Inflammatory macrophage treated with lipopolysaccharide for 4 hours (primary cell): ENCODE results near the gene LIG4.
"Not testable (repeated sequence)": the region's sequence is repeated elsewhere in the genome, so short reads cannot be mapped to it uniquely, and the experiment has no call there.

Source experiments
- DNase-seq: peaks from one replicate; pipeline ENCODE4 v3.0.0-alpha.2; 2020

LIG4 gene

GRCh38 chr13:108215436-108215835 is at the start of gene LIG4:
LIG4 (minus strand) TSS chr13:108215536; CDS start chr13:108211268, 4,268 bp downstream.
- peak; percentile 93 for DNase-seq

DNA sequence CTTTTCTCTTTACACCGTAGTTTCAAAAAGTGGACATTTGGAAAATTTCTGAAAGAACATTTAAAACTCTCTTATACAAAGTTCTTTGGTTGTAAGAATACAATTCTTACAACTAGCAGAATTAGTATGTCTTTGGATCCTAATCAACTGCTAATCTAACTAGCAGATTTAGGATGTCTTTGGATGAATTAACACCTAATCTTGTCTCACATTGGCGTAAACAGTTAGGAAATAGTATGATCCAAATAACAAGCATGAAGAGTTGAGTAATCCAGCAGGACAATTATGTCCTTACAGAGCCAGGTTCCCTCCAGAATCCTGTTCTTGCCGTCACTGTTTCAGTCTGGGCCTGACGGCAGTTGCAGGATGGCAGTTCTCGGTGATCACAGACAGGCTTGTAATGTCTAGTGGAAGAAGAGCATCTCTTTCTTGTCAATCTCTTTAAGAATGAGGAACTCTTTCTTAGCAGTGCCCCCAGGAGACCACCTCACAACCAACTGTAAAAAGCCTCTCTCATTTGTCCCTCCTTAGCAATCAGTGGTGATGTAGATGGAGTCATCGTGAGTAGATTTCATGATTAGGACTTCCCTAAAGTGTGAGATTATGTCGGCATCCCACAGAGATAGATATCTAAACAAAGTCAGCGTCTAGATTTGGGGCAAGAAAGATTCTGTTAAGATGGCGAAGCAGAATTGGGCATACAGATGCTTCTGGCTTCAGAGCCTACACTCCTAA is 48.5 kb upstream of the LIG4 start:
- no peak for DNase-seq

DNA sequence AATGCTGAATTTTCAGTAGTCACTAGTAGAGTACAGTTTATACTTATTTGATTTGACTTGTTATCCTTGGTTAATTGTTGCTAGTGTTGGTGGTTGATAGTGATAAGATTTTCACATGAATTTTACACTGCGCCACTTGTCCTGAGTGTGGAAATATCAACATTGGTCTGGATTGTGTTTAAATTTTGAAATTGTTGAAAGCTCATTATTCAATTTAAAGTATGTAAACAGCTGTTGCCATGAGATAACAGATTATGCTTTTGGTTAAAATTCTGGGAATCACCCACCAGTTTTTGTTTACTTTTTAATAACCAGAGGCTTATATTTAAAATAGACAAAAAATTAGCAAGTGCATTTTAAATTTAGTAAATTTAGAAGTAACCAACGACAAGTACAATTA is 41.9 kb upstream of the LIG4 start:
- no peak for DNase-seq

DNA sequence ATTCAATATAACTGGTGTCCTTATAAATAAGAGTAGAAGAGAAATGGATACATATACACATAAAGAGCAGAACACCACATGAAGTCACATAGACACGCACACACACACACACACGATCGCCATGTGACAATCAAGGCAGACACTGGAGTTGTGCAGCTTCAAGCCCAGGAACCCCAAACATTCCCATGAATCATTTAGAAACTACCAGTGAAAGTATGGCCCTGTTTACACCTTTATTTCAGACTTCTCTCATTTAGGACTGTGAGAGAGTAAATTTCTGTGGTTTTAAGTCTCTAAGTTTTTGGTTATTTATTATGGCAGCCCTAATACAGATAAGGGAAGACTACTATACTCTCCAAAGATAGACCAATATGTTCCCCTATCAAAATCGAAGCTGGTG is 33.8 kb upstream of the LIG4 start:
- no peak for DNase-seq

DNA sequence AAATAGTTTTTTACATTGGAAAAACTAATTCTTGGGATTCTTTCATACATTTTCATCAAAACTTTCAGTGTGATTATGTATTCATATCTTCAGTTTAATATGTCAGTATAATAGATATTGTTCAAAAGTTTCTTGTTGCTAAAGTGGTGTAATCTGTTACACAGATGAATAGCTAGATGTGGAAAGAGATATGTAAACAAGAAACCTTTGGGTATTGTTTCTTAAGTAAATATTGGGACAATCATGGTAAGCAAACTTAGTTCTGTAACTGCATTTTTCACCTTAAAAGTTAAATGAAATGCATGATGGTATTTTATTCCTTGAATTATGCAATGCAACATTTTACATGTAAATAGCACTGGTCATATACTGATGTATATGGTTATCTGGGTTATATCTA is 15.0 kb upstream of the LIG4 start:
- no peak for DNase-seq

- DNase-seq = peak; percentile 59
Observed at GRCh38 chr13:108227651-108228272, 12.4 kb upstream of the LIG4 start.

GRCh38 chr13:108226184-108226583 is 10.8 kb upstream of the LIG4 start:
- DNase-seq = no peak

DNA sequence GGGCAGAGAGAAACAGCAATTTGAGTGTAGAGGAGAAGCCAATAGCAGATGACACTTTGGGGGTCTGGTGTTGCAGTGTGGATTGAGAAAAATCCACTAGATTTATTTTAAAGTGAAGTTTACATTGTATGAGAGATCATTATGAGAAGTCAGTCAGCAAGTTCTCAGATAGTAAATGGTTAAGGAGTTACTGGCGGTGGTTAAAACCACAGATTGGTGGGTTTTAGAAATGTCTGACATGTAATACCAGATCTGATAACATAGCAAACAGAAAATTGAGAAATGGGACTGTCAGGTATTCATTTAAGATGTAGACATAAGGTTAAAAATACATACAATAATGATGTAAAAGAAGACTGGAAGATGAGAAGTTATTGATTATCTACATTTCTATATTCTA is 10.1 kb upstream of the LIG4 start:
- DNase-seq = no peak

- no peak for DNase-seq
Observed at GRCh38 chr13:108223687-108224503, 8.6 kb upstream of the LIG4 start.

DNA sequence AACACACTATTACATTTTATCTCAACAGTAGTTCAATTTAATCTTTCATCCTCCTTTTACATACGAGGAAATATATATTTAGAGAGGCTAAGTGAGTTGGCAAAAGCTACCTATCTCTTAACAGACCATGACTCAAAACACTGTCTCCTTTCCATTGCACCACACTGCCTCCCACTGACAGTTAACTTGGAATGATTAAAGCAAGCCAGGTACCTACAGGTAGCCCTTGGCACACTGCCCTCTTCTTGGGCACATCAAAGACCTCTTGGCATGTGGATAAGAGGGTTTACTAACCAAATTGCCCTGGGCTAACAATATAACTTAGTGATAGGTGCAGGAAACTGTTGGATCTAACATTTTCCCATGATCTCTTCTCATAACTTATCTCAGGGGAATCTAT is 4.7 kb upstream of the LIG4 start:
- DNase-seq = no peak

- peak; percentile 93 for DNase-seq
Observed at GRCh38 chr13:108218044-108218974, 3.0 kb upstream of the LIG4 start, which contains the start of gene ABHD13. ABHD13 (plus strand) TSS chr13:108218392; CDS start chr13:108229219, 10,827 bp downstream.

DNA sequence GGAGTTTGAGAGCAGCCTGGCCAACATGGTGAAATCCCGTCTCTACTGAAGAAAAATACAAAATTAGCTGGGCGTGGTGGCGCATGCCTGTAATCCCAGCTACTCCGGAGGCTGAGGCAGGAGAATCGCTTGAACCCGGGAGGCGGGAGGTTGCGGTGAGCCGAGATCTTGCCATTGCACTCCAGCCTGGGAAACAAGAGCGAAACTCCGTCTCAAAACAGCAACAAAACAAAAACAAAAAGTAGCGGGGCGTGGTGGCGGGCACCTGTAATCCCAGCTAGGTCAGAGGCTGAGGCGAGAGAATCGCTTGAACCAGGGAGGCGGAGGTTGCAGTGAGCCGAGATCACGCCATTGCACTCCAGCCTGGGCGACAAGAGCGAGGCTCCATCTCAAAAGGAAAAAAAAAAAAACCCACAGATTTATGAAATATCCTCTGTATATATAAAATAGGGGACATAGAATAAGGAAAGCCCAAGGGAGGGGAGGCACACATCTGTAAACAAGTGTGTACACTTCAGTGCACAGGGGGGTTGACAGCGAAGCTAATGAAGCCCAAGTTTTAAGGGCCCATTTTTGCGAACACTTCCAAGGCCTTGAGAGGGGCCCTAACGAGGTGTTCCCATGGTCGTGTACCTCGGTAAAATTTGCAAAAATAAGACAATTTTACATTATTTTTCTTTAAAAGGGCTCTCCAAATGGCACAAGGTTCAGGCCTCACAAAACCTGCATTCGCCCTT is 2.1 kb upstream of the LIG4 start:
- DNase-seq = not testable (repeated sequence)

DNA sequence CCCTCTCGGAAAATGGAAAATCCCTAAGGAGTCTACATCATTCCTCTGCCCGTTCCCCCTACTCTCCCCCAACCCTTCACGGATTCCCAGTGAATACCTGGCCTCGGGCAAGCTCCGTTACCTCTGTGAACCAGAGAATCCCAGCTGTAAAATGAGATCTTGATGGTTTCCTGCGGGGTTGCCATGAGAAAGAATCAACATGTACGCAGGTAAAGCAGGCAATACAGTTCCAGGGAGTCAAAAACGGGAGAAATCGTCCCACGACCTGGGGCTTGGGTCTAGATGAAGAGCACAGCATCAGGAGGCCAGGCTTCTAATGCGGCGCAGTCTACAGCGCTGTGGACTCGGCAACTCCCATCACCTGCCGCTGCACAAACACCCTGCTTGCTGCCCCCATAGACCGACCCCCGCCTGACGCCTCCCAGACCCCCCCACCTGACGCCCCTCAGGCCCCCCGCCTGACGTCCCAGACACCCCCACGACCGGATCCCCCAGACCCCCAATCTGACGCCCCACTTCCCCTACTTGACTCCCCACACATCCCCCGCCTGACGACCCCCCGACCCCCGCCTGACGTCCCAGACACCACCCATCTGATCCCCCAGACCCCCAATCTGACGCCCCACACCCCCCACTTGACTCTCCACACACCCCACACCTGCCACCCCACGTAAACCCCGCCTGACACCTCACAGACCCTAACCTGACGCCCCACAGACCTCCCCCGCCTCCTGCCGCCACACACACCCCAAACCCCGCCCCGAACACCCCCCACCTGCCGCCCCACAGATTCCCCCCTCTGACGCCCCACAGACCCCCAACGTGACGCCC is 680 bp downstream of the LIG4 start:
- no peak for DNase-seq

GRCh38 chr13:108213946-108214345 is 1.4 kb downstream of the LIG4 start:
- DNase-seq = no peak

- DNase-seq = no peak
Observed at GRCh38 chr13:108212886-108213285, 2.5 kb downstream of the LIG4 start.

DNA sequence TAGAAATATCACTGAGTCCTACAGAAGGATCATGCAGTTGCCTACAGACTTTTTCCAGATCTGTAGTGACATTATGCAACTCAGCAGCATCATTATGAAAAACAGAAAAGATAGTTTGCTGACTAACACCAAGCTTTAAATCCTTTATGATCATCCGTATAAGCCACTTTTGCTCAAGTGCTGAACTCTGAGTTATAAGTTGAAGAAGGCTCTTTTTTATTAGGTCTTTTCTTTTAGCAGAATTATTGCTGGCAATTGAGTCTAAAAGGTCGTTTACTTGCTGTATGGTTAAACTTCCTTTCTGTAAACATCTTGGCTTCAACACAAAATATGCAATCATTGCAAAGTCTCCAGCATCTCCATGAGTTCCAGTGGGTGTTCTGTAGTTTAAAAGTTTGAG is 4.8 kb downstream of the LIG4 start:
- DNase-seq = no peak

DNA sequence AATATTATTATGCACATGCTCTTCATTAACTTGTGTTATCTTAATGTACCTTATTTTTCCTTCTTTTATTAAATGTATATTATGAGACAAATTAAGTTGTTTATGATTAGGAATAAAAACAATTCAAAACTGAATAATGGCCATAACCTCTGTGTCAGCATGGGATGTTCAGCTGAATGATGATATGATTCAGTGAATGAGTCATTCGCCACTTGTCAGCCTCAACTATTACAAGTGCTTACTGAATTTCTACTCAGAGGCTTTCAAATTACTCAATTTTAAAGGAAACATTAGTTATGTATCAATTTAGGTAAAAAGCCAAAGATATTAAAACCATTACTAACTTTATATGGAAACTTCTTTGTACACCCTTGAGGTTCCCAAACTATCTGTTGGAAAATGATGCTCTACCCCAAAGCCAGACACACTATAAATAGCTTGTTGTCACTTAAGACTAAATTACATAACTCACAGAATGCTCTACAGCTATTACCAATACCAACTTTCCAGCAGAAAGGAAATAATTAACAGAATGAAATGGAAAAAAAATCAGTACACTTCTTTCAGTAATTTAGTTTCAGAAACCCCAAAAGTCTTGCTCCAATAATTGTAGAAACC is 14.4 kb downstream of the LIG4 start:
- peak; percentile 62 for DNase-seq

DNA sequence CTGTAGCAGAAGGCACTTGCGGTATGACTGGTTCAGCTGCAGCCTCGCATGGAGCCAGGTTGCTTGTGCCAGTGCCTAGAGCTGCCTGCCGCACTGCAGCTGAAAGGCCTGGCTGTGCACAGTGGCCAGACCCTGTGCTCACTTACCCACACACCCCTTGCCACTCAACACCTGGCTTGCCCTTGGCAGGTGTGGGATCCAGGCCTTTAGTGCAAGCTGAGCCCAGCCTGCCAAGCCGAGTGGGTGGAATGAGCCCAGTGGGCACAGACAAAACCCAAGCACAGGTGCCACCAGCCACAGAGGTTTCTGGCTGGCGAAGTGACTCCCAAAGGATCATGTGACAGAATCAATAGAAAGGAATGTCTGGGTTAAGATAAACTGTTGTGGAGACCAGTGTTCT is 19.5 kb downstream of the LIG4 start:
- no peak for DNase-seq

DNA sequence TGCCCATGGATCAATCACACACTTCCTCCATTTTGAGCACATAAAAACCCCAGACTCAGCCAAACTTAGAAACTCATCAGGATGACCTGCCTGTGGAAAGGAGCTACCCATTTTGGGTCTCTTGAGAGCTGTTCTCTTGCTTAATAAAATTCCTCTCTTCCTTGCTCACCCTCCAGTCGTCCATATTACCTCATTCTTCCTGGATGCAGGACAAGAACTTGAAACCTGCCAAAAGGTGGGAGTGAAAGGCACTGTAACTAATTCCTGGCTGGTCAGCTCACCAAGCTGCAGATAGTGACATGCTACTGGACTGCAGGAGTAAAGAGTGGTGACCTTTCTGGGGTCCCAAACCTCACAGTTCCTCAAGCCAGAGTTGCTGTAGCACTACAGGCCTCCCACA is 20.2 kb downstream of the LIG4 start:
- DNase-seq = no peak

GRCh38 chr13:108194435-108194936 is 20.9 kb downstream of the LIG4 start:
- no peak for DNase-seq
